Measurements from ENCODE around the gene NDUFB3. TPM values are rescaled to one million over a fixed set of nuclear protein-coding genes. Genes with fewer than 3 reads are reported as not detected.
A peak's percentile ranks its signal among the peaks of the same experiment; 100 is the strongest.

The NDUFB3 gene
- total RNA-seq, 1 donor from 2014 or later: 49.6 TPM

- ATAC-seq: no peak
- intact Hi-C loops (cut with DNase I): no loop called here
- no peak for DNase-seq (ENCODE audit: low spot score)
Measured at GRCh38 chr2:201118961-201119854, 47.4 kb downstream of the NDUFB3 start.

GRCh38 chr2:201122276-201122675 is 50.5 kb downstream of the NDUFB3 start:
- intact Hi-C loops (cut with DNase I): no loop called here
- no peak for ATAC-seq
- DNase-seq (ENCODE audit: low spot score): no peak

GRCh38 chr2:201126308-201127151 is 54.7 kb downstream of the NDUFB3 start:
- DNase-seq (ENCODE audit: low spot score): no peak
- ATAC-seq: peak; percentile 46
- intact Hi-C loops (cut with DNase I): no loop called here

DNA sequence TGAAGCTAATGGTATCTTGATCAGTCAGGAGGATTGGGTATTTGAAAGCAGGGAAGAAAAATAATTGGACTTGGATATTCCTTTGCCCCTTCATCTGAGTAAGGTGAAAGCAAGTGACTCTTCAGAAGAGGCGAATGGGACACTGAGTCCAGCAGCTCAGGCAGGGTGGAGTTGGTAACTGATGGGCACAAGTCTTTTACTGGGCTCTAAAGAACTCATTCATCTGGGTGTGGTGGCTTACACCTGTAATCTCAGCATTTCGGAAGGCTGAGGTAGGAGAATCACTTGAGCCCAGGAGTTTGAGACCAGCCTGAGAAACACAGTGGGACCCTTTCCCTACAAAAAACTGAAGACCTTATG is 55.3 kb downstream of the NDUFB3 start:
- DNase-seq (ENCODE audit: low spot score): no peak
- intact Hi-C loops (cut with DNase I): no loop called here
- ATAC-seq: no peak

DNA sequence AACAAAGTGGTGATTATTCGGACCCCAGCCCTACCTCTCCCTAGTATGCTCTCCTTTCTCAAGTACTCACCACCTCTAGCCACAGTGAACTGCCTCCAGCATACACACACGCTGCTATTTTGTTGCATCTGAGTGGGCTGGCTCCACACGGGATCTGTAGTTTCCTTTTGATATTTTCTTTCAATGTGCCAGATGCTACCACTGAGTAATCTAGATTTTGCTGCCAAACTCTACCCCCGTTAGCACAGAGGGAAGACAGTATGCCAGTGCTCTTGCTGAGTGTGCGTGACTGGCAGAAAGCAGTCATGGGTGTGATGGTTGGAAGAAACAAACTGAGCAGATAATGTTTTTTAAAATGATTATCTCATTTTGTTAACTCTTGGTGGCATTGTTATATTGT is 55.8 kb downstream of the NDUFB3 start:
- intact Hi-C loops (cut with DNase I): no loop called here
- no peak for DNase-seq (ENCODE audit: low spot score)
- peak; percentile 70 for ATAC-seq

GRCh38 chr2:201128033-201128432 is 56.2 kb downstream of the NDUFB3 start:
- DNase-seq (ENCODE audit: low spot score) (no peak), ATAC-seq (no peak)
- intact Hi-C loops (cut with DNase I): no loop called here

DNA sequence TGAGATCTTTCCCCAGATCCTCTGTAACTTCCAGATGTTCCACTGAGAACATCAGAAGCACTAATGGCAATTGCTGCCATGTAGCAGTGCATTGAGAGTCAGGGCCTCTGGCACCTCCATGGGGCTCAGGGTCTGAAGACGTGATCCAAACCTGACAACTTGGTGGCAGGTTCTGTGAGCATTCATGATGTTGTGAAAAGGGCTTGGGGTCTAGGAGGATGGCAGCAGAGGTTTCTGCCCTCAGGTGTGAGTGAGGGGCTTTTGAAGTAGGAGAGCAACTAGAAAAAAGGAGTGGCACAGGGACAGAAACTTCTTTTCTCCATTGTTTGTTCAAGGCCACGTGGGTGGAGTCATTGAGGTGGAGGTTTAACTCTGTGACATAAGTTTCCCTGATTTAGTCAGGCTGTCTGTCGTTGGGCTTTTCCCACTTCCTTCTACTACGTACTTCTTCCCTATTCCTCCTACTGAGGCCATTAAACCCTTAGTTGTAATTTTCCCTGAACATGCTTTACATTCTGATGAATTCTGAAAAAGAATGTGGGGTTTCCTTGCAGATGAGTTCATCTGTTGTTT is 57.2 kb downstream of the NDUFB3 start:
- ATAC-seq (no peak), DNase-seq (ENCODE audit: low spot score) (no peak)
- intact Hi-C loops (cut with DNase I): no loop called here

- no peak for ATAC-seq
- no peak for DNase-seq (ENCODE audit: low spot score)
- intact Hi-C loops (cut with DNase I): no loop called here
Measured at GRCh38 chr2:201130524-201131186, 58.9 kb downstream of the NDUFB3 start.

- intact Hi-C loops (cut with DNase I): no loop called here
- ATAC-seq: no peak
Measured at GRCh38 chr2:201132518-201132917, 60.7 kb downstream of the NDUFB3 start.

More at GRCh38 chr2:201132518-201132917, 60.7 kb downstream of the NDUFB3 start:
- DNase-seq (ENCODE audit: low spot score): no peak

Other genes with a start within 250 kb of the NDUFB3 start
- gene CLK1, start 207.3 kb upstream of the NDUFB3 start, total RNA-seq: 358 TPM
- gene PPIL3, start 182.9 kb upstream of the NDUFB3 start, total RNA-seq: 35.1 TPM
- 19.9 TPM for gene NIF3L1, start 182.6 kb upstream of the NDUFB3 start, total RNA-seq
- gene ORC2, start 108.3 kb upstream of the NDUFB3 start, total RNA-seq: 36.2 TPM
- 35.0 TPM for gene HYCC2, start 330 bp upstream of the NDUFB3 start, total RNA-seq
- gene CFLAR, start 44.2 kb downstream of the NDUFB3 start, total RNA-seq: 210 TPM
- gene CASP10, start 111.1 kb downstream of the NDUFB3 start, total RNA-seq: 14.3 TPM
- 12.1 TPM for gene CASP8, start 188.5 kb downstream of the NDUFB3 start, total RNA-seq